A549 (cell line): ENCODE results near the gene TSPAN15. TPM values are rescaled to one million over a fixed set of nuclear protein-coding genes. Genes with fewer than 3 reads are reported as not detected.

ENCODE experiments used
- ATAC-seq, 2 experiments: fragments of 200-7000 bp in 1 of 2; fragments of >200 bp in 1 of 2; cut with Nextera tagmentation in 1 of 2; cut with Tn5 transposase in 1 of 2; 3 replicates each; pipeline versions ENCODE4 v1.8.0 to v1.9.1; 2018 to 2020; ENCODE audit warnings: mild to moderate bottlenecking in 1 of 2, moderate library complexity in 1 of 2
- CTCF ChIA-PET: fragments of 300-600 bp; sonication (Branson Sonifier 250); formaldehyde crosslinking; extraction: SDS; loops from one replicate; lab custom pipeline; 2021; ENCODE audit warnings: antibody characterized with exemption, inconsistent platforms; lab: Yijun Ruan, JAX
- POLR2A ChIA-PET: fragments of 350-600 bp; formaldehyde crosslinking; extraction: SDS; loops from one replicate; lab custom pipeline; 2021; ENCODE audit warnings: antibody characterized with exemption, inconsistent platforms; lab: Yijun Ruan, JAX
- DNase-seq, 2 experiments: peaks; one replicate each; pipeline versions ENCODE4 v3.0.0 to v3.0.0-alpha.2; 2011 to 2016; ENCODE audit warnings: low read depth in 1 of 2, low spot score in 1 of 2
- FAIRE-seq: peaks from 2 replicates; lab custom pipeline; 2011; peaks lifted over from hg19 to GRCh38; lab: Jason Lieb, UNC
- H3K27ac ChIP-seq, 2 experiments: fragments of >200 bp; sonication (Bioruptor Twin); formaldehyde crosslinking; 3 replicates each; pipeline ENCODE4 v1.5.1; 2016 to 2017
- H3K4me1 ChIP-seq: fragments of >200 bp; sonication (Bioruptor Twin); formaldehyde crosslinking; 3 replicates; pipeline ENCODE4 v1.6.1; 2016
- H3K4me2 ChIP-seq: fragments of >200 bp; sonication (Bioruptor Twin); formaldehyde crosslinking; 3 replicates; pipeline ENCODE4 v1.6.1; 2016
- H3K4me3 ChIP-seq: fragments of >200 bp; sonication (Bioruptor Twin); formaldehyde crosslinking; 3 replicates; pipeline ENCODE4 v1.5.1; 2016
- H3K9me3 ChIP-seq: fragments of >200 bp; sonication (Bioruptor Twin); formaldehyde crosslinking; 3 replicates; pipeline ENCODE4 v1.6.1; 2016
- BCL3 ChIP-seq: fragments of >200 bp; sonication (Bioruptor Twin); formaldehyde crosslinking; IDR thresholded peaks from 3 replicates; pipeline ENCODE4 v1.6.1; 2016
- CBX2 ChIP-seq: fragments of 200-600 bp; sonication (generic); IDR thresholded peaks from 2 replicates; pipeline ENCODE4 v1.6.1; 2016; ENCODE audit warnings: low read depth, mild to moderate bottlenecking, borderline replicate concordance
- CBX8 ChIP-seq: fragments of 200-600 bp; sonication (generic); IDR thresholded peaks from 2 replicates; pipeline ENCODE4 v1.6.1; 2016
- CHD2 ChIP-seq: fragments of 150-350 bp; IDR thresholded peaks from 2 replicates; pipeline ENCODE4 v1.6.1; 2014; ENCODE audit warnings: low read length; ENCODE audit not compliant: partially characterized antibody
- CTCF ChIP-seq: fragments of >200 bp; sonication (Bioruptor Twin); formaldehyde crosslinking; IDR thresholded peaks from 3 replicates; pipeline ENCODE4 v1.5.1; 2016
- EHF ChIP-seq: fragments of 250-450 bp; sonication (Bioruptor Pico); IDR thresholded peaks from 2 replicates; pipeline ENCODE4 v1.5.0; 2020; ENCODE audit warnings: mild to moderate bottlenecking
- EP300 ChIP-seq, 2 experiments: fragments of >200 bp; sonication (Bioruptor Twin); formaldehyde crosslinking; IDR thresholded peaks; 2 replicates in 1 of 2; 3 replicates in 1 of 2; pipeline ENCODE4 v1.6.1; 2016 to 2017
- FOXS1 ChIP-seq: fragments of 250-450 bp; sonication (Bioruptor Pico); IDR thresholded peaks from 2 replicates; pipeline ENCODE4 v1.5.0; 2020; ENCODE audit warnings: mild to moderate bottlenecking, moderate library complexity
- GATA3 ChIP-seq: IDR thresholded peaks from 2 replicates; pipeline ENCODE4 v1.6.1; 2012; ENCODE audit warnings: borderline replicate concordance
- HES2 ChIP-seq: fragments of >200 bp; sonication (Bioruptor Twin); formaldehyde crosslinking; IDR thresholded peaks from 2 replicates; pipeline ENCODE4 v1.6.1; 2016
- HMGXB4 ChIP-seq: fragments of 250-450 bp; sonication (Bioruptor Pico); IDR thresholded peaks from 2 replicates; pipeline ENCODE4 v1.5.0; 2021; ENCODE audit warnings: mild to moderate bottlenecking, moderate library complexity, borderline replicate concordance
- KDM5A ChIP-seq: fragments of 200-600 bp; sonication (generic); IDR thresholded peaks from 2 replicates; pipeline ENCODE4 v1.6.1; 2016; ENCODE audit warnings: antibody characterized with exemption, mild to moderate bottlenecking
- PHF8 ChIP-seq: fragments of 200-600 bp; sonication (generic); IDR thresholded peaks from 2 replicates; pipeline ENCODE4 v1.6.1; 2016; ENCODE audit warnings: low read depth, mild to moderate bottlenecking, antibody characterized with exemption, moderate library complexity, borderline replicate concordance
- POLR2A ChIP-seq: IDR thresholded peaks from 2 replicates; pipeline ENCODE4 v1.6.1; 2012; ENCODE audit warnings: mild to moderate bottlenecking, low read length
- RAD21 ChIP-seq, 2 experiments: fragments of >200 bp in 1 of 2; sonication (Bioruptor Twin) in 1 of 2; formaldehyde crosslinking in 1 of 2; IDR thresholded peaks in 1 of 2; conservative IDR thresholded peaks in 1 of 2; 2 replicates in 1 of 2; 3 replicates in 1 of 2; pipeline ENCODE4 v1.6.1; 2012 to 2018; ENCODE audit warnings: inconsistent platforms in 1 of 2
- RARB ChIP-seq: fragments of 250-450 bp; sonication (Bioruptor Pico); IDR thresholded peaks from 2 replicates; pipeline ENCODE4 v1.8.0; 2021; ENCODE audit warnings: mild to moderate bottlenecking, moderate library complexity
- SMC3 ChIP-seq: fragments of >200 bp; sonication (Bioruptor Twin); formaldehyde crosslinking; IDR thresholded peaks from 3 replicates; pipeline ENCODE4 v1.6.1; 2018; ENCODE audit warnings: inconsistent platforms
- ZFP36 ChIP-seq: fragments of 450-650 bp; IDR thresholded peaks from 2 replicates; pipeline ENCODE4 v1.6.1; 2014; ENCODE audit warnings: borderline replicate concordance; ENCODE audit not compliant: partially characterized antibody
- WGBS: methylation state at CpG from one replicate; pipeline ENCODE4 v1.1.6; 2017; ENCODE audit errors: missing lambda C conversion rate; 5-methylcytosine and 5-hydroxymethylcytosine counted together
- polyA plus RNA-seq, 4 experiments: library from polyadenylated mRNA; depleted of rRNA in 3 of 4; stranded (reverse); fragments of >200 nt; fragmentation: RNase III in 1 of 4; extraction: RNeasy Plus Mini Kit Qiagen cat#74134 plus additional on column Dnase treatment in 1 of 4; gene quantifications; 2 replicates in 3 of 4; 3 replicates in 1 of 4; pipeline ENCODE4 v1.2.3, GENCODE V29; 2011 to 2017

TSPAN15 gene
- polyA plus RNA-seq, 2 of the 4 experiments (the other 2 are of a cell fraction), result 49.3 to 89.6 TPM

GRCh38 chr10:69466689-69467088, 15.4 kb downstream of the TSPAN15 start:
- TF ChIP-seq CHD2, result no peak
- 0 out of 6 replicates have a peak overlapping the region, but pooled peaks of 1 of the 2 experiments have one; percentile 42 for H3K27ac ChIP-seq
- ChIA-PET POLR2A (interaction anchor here (0.7 to 0.9 kb wide), 2 partner anchors 8 to 16 kb away, joined by 3 to 4 read pairs; partner anchors contain the start of gene TSPAN15), CTCF (interaction anchor here (0.6 to 1.3 kb wide), 4 partner anchors 9 to 51 kb away, joined by 3 to 4 read pairs (median 3); no protein-coding TSS in a partner anchor)
- H3K9me3 ChIP-seq, result no peaks in the 10 kb centered on the region
- 90% methylated on average over 10 of the region's 10 CpGs for WGBS
- ATAC-seq (no peak), FAIRE-seq (no peak), DNase-seq (no peak)
- H3K4me1 ChIP-seq, result peaks cover 63% of the 10 kb centered on the region
- H3K4me2 ChIP-seq, result no peak overlapping the region
- no peak overlapping the region for H3K4me3 ChIP-seq

- H3K9me3 ChIP-seq, result no peaks in the 10 kb centered on the region
- ATAC-seq (no peak), FAIRE-seq (no peak), DNase-seq (no peak)
- peaks cover 68% of the 10 kb centered on the region for H3K4me1 ChIP-seq
- no peak for TF ChIP-seq PHF8
- no peak for TF ChIP-seq ZFP36
- no peak for TF ChIP-seq POLR2A
- TF ChIP-seq CBX2, result no peak
- no peak for TF ChIP-seq BCL3
- no peak for TF ChIP-seq HMGXB4 (CRISPR knock-in tag)
- TF ChIP-seq HES2, result no peak
- TF ChIP-seq SMC3, result no peak
- TF ChIP-seq EP300 (IDR thresholded peaks at IDR 0.05), result no peak
- no peak for TF ChIP-seq EHF (CRISPR knock-in tag)
- TF ChIP-seq RAD21 (conservative IDR thresholded peaks at IDR 0.05 in 1 of 2, IDR thresholded peaks at IDR 0.05 in 1 of 2), result no peak
- no peak for TF ChIP-seq RARB (CRISPR knock-in tag)
- TF ChIP-seq CHD2, result no peak
- H3K4me3 ChIP-seq, result no peak overlapping the region
- ChIA-PET CTCF (interaction anchor here (0.7 to 2.5 kb wide), 7 partner anchors 11 to 463 kb away, joined by 3 to 10 read pairs (median 6); partner anchors contain the start of gene TSPAN15), POLR2A (no interaction called here)
- 70% methylated on average over 11 of the region's 13 CpGs for WGBS
- H3K27ac ChIP-seq, result peak overlapping the region; percentile 59 to 72
- peak overlapping the region; percentile 57 for H3K4me2 ChIP-seq
These were observed 16.9 kb downstream of the TSPAN15 start for GRCh38 chr10:69467928-69468750.

GRCh38 chr10:69468751-69469089, 17.5 kb downstream of the TSPAN15 start:
- Histone ChIP-seq H3K27ac (peak overlapping the region; percentile 59 to 72; a peak in 5 of 6 replicates), H3K9me3 (no peaks in the 10 kb centered on the region), H3K4me1 (peaks cover 69% of the 10 kb centered on the region)
- FAIRE-seq, result no peak
- CTCF ChIA-PET, result interaction anchor here (0.6 to 2.5 kb wide), 8 partner anchors 10 to 534 kb away, joined by 3 to 10 read pairs (median 5); partner anchors contain the start of gene TSPAN15
- no peak; a peak in 1 of 6 replicates for ATAC-seq
- 30% methylated on average over 5 of the region's 5 CpGs for WGBS
- no peak for TF ChIP-seq HES2
- no peak for TF ChIP-seq FOXS1
- TF ChIP-seq GATA3, result no peak
- no peak for TF ChIP-seq CBX8
- no peak for TF ChIP-seq EHF (CRISPR knock-in tag)
- no peak for TF ChIP-seq CTCF
- no peak for TF ChIP-seq KDM5A
- TF ChIP-seq, all 56 proteins: peak for 0
- no peak overlapping the region for H3K4me3 ChIP-seq
- POLR2A ChIA-PET, result no interaction called here
- H3K4me2 ChIP-seq, result peak overlapping the region; percentile 57
- DNase-seq, result no peak
